GM19238 (cell line): ENCODE measurements around the gene VENTX.

ENCODE experiments used
- DNase-seq: peaks from one replicate; pipeline ENCODE4 v3.0.0; 2011; ENCODE audit warnings: low spot score; ENCODE audit not compliant: insufficient read length

Gene VENTX

GRCh38 chr10:133283931-133284330 is 46.3 kb downstream of the VENTX start:
- no peak for DNase-seq

GRCh38 chr10:133285217-133285616 is 47.6 kb downstream of the VENTX start:
- no peak for DNase-seq

GRCh38 chr10:133286366-133286765 is 48.7 kb downstream of the VENTX start:
- no peak for DNase-seq

GRCh38 chr10:133287832-133288500 is 50.3 kb downstream of the VENTX start:
- no peak for DNase-seq

GRCh38 chr10:133289761-133290160 is 52.1 kb downstream of the VENTX start:
- no peak for DNase-seq
